ENCODE data around the gene NCLN. TPM values are rescaled to one million over a fixed set of nuclear protein-coding genes. Genes with fewer than 3 reads are reported as not detected.

NCLN gene
- total RNA-seq, 1 experiment from 2014 or later, result 74.7 TPM

DNA sequence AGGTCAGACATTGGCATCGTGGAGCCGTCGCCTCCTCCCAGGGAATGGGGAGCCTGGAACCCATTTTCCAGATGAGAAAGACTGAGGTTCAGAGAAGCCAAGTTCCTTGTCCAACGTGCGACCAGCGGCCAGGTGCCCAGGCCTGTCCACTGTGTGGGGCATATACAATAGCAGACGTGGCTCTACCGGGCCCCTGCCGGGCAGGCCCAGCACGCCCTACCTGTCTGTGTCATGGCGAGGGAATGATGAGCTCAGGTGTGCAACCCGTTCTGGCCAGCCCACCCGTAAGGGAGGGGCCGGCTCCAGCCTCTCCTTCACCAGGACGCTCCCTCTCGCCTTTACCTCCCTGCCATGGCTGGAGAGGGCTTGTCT is 49.1 kb upstream of the NCLN start:
- Histone ChIP-seq H3K4me3 (ENCODE audit: low read length) (no peak overlapping the region), H3K27me3 (ENCODE audit: low read length) (no peaks in the 10 kb centered on the region), H3F3A (ENCODE audit: low read length, unreplicated experiment) (no peaks in the 10 kb centered on the region), H4K20me1 (ENCODE audit: low read length) (no peaks in the 10 kb centered on the region), H3K9me3 (ENCODE audit: low read length) (no peaks in the 10 kb centered on the region), H3K9me2 (replicated peaks; ENCODE audit: low read length) (no peaks in the 10 kb centered on the region), H2AFZ (ENCODE audit: low read length) (no peak overlapping the region), H3K4me2 (ENCODE audit: low read length) (no peak overlapping the region), H3K79me2 (ENCODE audit: low read length) (no peaks in the 10 kb centered on the region), H3K9ac (ENCODE audit: low read length) (no peak overlapping the region), H3K4me1 (ENCODE audit: insufficient read depth, low read length) (peaks cover 4% of the 10 kb centered on the region), H3K27ac (ENCODE audit: low read length) (no peak overlapping the region), H3K36me3 (ENCODE audit: low read depth, low read length) (no peaks in the 10 kb centered on the region)
- TF ChIP-seq, protein P1, sequence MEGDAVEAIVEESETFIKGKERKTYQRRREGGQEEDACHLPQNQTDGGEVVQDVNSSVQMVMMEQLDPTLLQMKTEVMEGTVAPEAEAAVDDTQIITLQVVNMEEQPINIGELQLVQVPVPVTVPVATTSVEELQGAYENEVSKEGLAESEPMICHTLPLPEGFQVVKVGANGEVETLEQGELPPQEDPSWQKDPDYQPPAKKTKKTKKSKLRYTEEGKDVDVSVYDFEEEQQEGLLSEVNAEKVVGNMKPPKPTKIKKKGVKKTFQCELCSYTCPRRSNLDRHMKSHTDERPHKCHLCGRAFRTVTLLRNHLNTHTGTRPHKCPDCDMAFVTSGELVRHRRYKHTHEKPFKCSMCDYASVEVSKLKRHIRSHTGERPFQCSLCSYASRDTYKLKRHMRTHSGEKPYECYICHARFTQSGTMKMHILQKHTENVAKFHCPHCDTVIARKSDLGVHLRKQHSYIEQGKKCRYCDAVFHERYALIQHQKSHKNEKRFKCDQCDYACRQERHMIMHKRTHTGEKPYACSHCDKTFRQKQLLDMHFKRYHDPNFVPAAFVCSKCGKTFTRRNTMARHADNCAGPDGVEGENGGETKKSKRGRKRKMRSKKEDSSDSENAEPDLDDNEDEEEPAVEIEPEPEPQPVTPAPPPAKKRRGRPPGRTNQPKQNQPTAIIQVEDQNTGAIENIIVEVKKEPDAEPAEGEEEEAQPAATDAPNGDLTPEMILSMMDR (conservative IDR thresholded peaks at IDR 0.05; ENCODE audit: low read depth, low read length), result no peak
- TF ChIP-seq EZH2phosphoT487 (IDR thresholded peaks at IDR 0.05; ENCODE audit: borderline replicate concordance, low read length), result no peak
- no peak for TF ChIP-seq EZH2 (IDR thresholded peaks at IDR 0.05; ENCODE audit: low read length, unreplicated experiment)
- intact Hi-C loops (cut with micrococcal nuclease), result no loop called here
- CTCF ChIA-PET, result no interaction called here
- BruUV-seq (replicated peaks), result no TSS peak
- DNase-seq (no peak), ATAC-seq (no peak)
- POLR2A ChIA-PET (ENCODE audit: unreplicated experiment), result interaction anchor here (0.6 kb wide), 1 partner anchor 39 kb away, joined by 4 read pairs; no protein-coding TSS in a partner anchor

DNA sequence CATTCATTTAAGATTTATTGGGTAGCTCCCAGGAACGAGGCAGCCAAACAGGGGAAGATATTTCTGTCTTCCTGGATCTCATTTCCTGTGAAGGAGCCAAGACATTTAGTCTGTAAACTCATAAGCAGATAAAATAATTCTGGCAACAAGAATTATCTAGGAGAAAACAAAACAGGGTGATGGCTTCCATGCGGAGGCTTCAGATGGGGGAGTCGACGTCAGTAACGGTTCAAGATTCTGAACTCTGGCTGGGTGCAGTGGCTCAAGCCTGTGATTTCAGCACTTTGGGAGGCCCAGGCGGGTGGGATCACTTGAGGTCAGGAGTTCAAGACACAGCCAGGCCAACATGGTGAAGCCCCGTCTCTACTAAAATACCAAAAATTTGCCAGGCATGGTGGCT is 48.6 kb upstream of the NCLN start:
- Histone ChIP-seq H3K9ac (ENCODE audit: low read length) (no peak overlapping the region), H2AFZ (ENCODE audit: low read length) (no peak overlapping the region), H3K9me3 (ENCODE audit: low read length) (no peaks in the 10 kb centered on the region), H3K4me3 (ENCODE audit: low read length) (no peak overlapping the region), H3F3A (ENCODE audit: low read length, unreplicated experiment) (no peaks in the 10 kb centered on the region), H4K20me1 (ENCODE audit: low read length) (no peaks in the 10 kb centered on the region), H3K36me3 (ENCODE audit: low read depth, low read length) (no peaks in the 10 kb centered on the region), H3K4me2 (ENCODE audit: low read length) (no peak overlapping the region), H3K9me2 (replicated peaks; ENCODE audit: low read length) (no peaks in the 10 kb centered on the region), H3K79me2 (ENCODE audit: low read length) (no peaks in the 10 kb centered on the region), H3K27ac (ENCODE audit: low read length) (no peak overlapping the region), H3K4me1 (ENCODE audit: insufficient read depth, low read length) (peaks cover 5% of the 10 kb centered on the region), H3K27me3 (ENCODE audit: low read length) (no peaks in the 10 kb centered on the region)
- no peak for TF ChIP-seq EZH2phosphoT487 (IDR thresholded peaks at IDR 0.05; ENCODE audit: borderline replicate concordance, low read length)
- ATAC-seq, result no peak
- CTCF ChIA-PET, result no interaction called here
- BruUV-seq (replicated peaks), result no TSS peak
- DNase-seq, result no peak
- intact Hi-C loops (cut with micrococcal nuclease), result no loop called here
- POLR2A ChIA-PET (ENCODE audit: unreplicated experiment), result interaction anchor here (0.6 kb wide), 1 partner anchor 39 kb away, joined by 4 read pairs; no protein-coding TSS in a partner anchor

- H3K9ac ChIP-seq (ENCODE audit: low read length), result no peak overlapping the region
- no peak overlapping the region for H3K4me2 ChIP-seq (ENCODE audit: low read length)
- H3K4me3 ChIP-seq (ENCODE audit: low read length), result no peak overlapping the region
- H3K9me3 ChIP-seq (ENCODE audit: low read length), result no peaks in the 10 kb centered on the region
- ATAC-seq (no peak), DNase-seq (no peak)
- H2AFZ ChIP-seq (ENCODE audit: low read length), result no peak overlapping the region
- intact Hi-C loops (cut with micrococcal nuclease), result no loop called here
- H3K36me3 ChIP-seq (ENCODE audit: low read depth, low read length), result no peaks in the 10 kb centered on the region
- no peaks in the 10 kb centered on the region for H4K20me1 ChIP-seq (ENCODE audit: low read length)
- no peaks in the 10 kb centered on the region for H3F3A ChIP-seq (ENCODE audit: low read length, unreplicated experiment)
- TF ChIP-seq, protein P1 (conservative IDR thresholded peaks at IDR 0.05; ENCODE audit: low read depth, low read length), result no peak
- TF ChIP-seq EZH2phosphoT487 (IDR thresholded peaks at IDR 0.05; ENCODE audit: borderline replicate concordance, low read length) (no peak), EZH2 (IDR thresholded peaks at IDR 0.05; ENCODE audit: low read length, unreplicated experiment) (no peak)
- ChIA-PET CTCF (no interaction called here), POLR2A (ENCODE audit: unreplicated experiment) (no interaction called here)
- peaks cover 9% of the 10 kb centered on the region for H3K4me1 ChIP-seq (ENCODE audit: insufficient read depth, low read length)
- no peaks in the 10 kb centered on the region for H3K79me2 ChIP-seq (ENCODE audit: low read length)
- no peak overlapping the region for H3K27ac ChIP-seq (ENCODE audit: low read length)
- H3K9me2 ChIP-seq (replicated peaks; ENCODE audit: low read length), result no peaks in the 10 kb centered on the region
- no TSS peak for BruUV-seq (replicated peaks)
- H3K27me3 ChIP-seq (ENCODE audit: low read length), result no peaks in the 10 kb centered on the region
These were observed 47.5 kb upstream of the NCLN start for GRCh38 chr19:3138268-3138667.

Data from PC-3 (cell line).